ENCODE data around the gene PBX4. TPM values are rescaled to one million over a fixed set of nuclear protein-coding genes. Genes with fewer than 3 reads are reported as not detected.

Gene PBX4
- total and polyA plus RNA-seq, 12 donors: 0.28 to 6.3 (median 0.81) TPM; not detected in 4

GRCh38 chr19:19631346-19631745 is 12.9 kb upstream of the PBX4 start:
- Histone ChIP-seq H3K36me3 (replicated peaks in 1 of 2) (no peaks in the 10 kb centered on the region), H3K27ac (no peak overlapping the region), H3K27me3 (no peaks in the 10 kb centered on the region), H3K4me3 (no peak overlapping the region), H3K4me1 (replicated peaks in 1 of 2) (peaks cover 0 to 12% of the 10 kb centered on the region in 2 donors), H3K9me3 (replicated peaks in 1 of 3) (no peaks in the 10 kb centered on the region)
- 86 to 93% (median 92%) methylated on average over 6 to 7 of the region's 7 CpGs for WGBS, 4 donors
- intact Hi-C loops (cut with DNase I): no loop called here
- no peak for TF ChIP-seq POLR2A (IDR thresholded peaks at IDR 0.05)
- TF ChIP-seq CTCF (IDR thresholded peaks at IDR 0.05): no peak
- no peak for DNase-seq

- peaks cover 0 to 12% of the 10 kb centered on the region in 2 donors for H3K4me1 ChIP-seq (replicated peaks in 1 of 2)
- no peaks in the 10 kb centered on the region for H3K36me3 ChIP-seq (replicated peaks in 1 of 2)
- no peak overlapping the region for H3K4me3 ChIP-seq
- TF ChIP-seq POLR2A (IDR thresholded peaks at IDR 0.05) (no peak), CTCF (IDR thresholded peaks at IDR 0.05) (no peak)
- H3K27me3 ChIP-seq: no peaks in the 10 kb centered on the region
- no peak for DNase-seq
- 96 to 100% (median 100%) methylated on average over 2 of the region's 2 CpGs for WGBS, 4 donors
- H3K27ac ChIP-seq: no peak overlapping the region
- intact Hi-C loops (cut with DNase I): no loop called here
- no peaks in the 10 kb centered on the region for H3K9me3 ChIP-seq (replicated peaks in 1 of 3)
Observed at GRCh38 chr19:19630426-19630825, 11.9 kb upstream of the PBX4 start.

- no peaks in the 10 kb centered on the region for H3K36me3 ChIP-seq (replicated peaks in 1 of 2)
- H3K4me3 ChIP-seq: no peak overlapping the region
- TF ChIP-seq POLR2A (IDR thresholded peaks at IDR 0.05) (no peak), CTCF (IDR thresholded peaks at IDR 0.05) (no peak)
- DNase-seq: no peak
- no peak overlapping the region for H3K27ac ChIP-seq
- no peaks in the 10 kb centered on the region for H3K9me3 ChIP-seq (replicated peaks in 1 of 3)
- H3K27me3 ChIP-seq: no peaks in the 10 kb centered on the region
- intact Hi-C loops (cut with DNase I): no loop called here
- WGBS, 4 donors: 97 to 100% (median 99%) methylated on average over 5 to 11 of the region's 11 CpGs; no CpG with 5 or more reads in 1 of the 4 donors
- peaks cover 0 to 12% of the 10 kb centered on the region in 2 donors for H3K4me1 ChIP-seq (replicated peaks in 1 of 2)
Observed at GRCh38 chr19:19630062-19630414, 11.6 kb upstream of the PBX4 start.

GRCh38 chr19:19628501-19629134 is 10.1 kb upstream of the PBX4 start:
- WGBS, 4 donors: 10 to 28% (median 13%) methylated on average over 9 to 51 of the region's 51 CpGs
- no peaks in the 10 kb centered on the region for H3K36me3 ChIP-seq (replicated peaks in 1 of 2)
- intact Hi-C loops (cut with DNase I): no loop called here
- TF ChIP-seq POLR2A (IDR thresholded peaks at IDR 0.05) (no peak), CTCF (IDR thresholded peaks at IDR 0.05) (no peak)
- H3K4me1 ChIP-seq (replicated peaks in 1 of 2): peaks cover 0 to 12% of the 10 kb centered on the region in 2 donors
- peak overlapping the region in 1 of 4 donors; percentile 57 for H3K4me3 ChIP-seq
- H3K9me3 ChIP-seq (replicated peaks in 1 of 3): no peaks in the 10 kb centered on the region
- peak overlapping the region in 1 of 5 donors; percentile 26 for H3K27ac ChIP-seq
- DNase-seq: peak; percentile 63 to 85 (median 75)
- no peaks in the 10 kb centered on the region for H3K27me3 ChIP-seq

All from adrenal gland (tissue), 12 donors.